Jurkat, Clone E6-1 (cell line): ENCODE results near the gene EFCAB14.
A peak's percentile ranks its signal among the peaks of the same experiment; 100 is the strongest.
"Not testable (repeated sequence)": the region's sequence is repeated elsewhere in the genome, so short reads cannot be mapped to it uniquely, and the experiment has no call there.

Experiments used
- DNase-seq: peaks from one replicate; pipeline ENCODE4 v3.0.0-alpha.2; 2011; ENCODE audit warnings: low read depth, low spot score
- H3K4me3 ChIP-seq: 2 replicates; pipeline ENCODE4 v1.5.1; 2011; ENCODE audit warnings: mild to moderate bottlenecking, low read length, control low read depth, moderate library complexity

Gene EFCAB14

DNA sequence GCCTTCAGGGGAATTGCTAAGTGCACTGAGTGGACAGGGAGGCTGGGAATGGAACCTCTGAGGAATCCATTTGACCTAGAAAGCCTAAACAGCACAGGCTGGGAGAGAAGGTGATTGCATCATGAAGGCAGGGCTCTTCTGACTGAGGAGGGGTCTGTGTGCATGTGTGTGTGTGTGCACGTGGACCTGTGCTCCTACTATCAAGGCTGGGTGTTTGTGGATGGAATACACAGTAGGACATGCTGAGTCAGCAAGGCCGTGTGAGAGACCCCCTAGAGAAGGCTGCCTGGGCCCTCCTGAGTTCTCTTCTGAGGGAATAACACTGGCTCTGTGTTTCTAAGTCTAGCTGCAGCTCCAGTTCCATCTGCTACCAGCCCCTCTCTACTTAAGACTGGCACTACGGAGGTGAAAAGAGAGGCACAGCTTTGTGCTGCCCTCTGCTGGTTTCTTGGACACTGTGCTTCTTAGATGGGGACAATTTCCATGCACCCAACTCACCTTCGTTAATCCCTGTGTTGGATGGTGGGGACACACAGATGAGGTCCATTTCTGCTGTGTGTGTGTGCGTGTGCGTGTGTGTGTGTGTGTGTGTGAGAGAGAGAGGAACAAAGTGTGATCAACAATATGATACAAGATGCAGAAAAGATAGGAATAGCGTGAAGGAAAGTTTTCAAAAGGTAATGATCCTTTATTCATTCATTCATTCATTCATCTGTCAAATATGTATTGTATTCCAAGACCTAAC is 6.2 kb upstream of the EFCAB14 start:
- peak; percentile 93 for DNase-seq
- no peak overlapping the region for H3K4me3 ChIP-seq

GRCh38 chr1:46723901-46724300 is 5.0 kb upstream of the EFCAB14 start:
- H3K4me3 ChIP-seq, result no peak overlapping the region
- DNase-seq, result no peak

GRCh38 chr1:46721686-46722205 is 2.8 kb upstream of the EFCAB14 start:
- no peak for DNase-seq

GRCh38 chr1:46721204-46721603 is 2.3 kb upstream of the EFCAB14 start:
- no peak for DNase-seq
- no peak overlapping the region for H3K4me3 ChIP-seq

More at GRCh38 chr1:46721686-46722205, 2.8 kb upstream of the EFCAB14 start:
- H3K4me3 ChIP-seq, result no peak overlapping the region

- not testable (repeated sequence) for DNase-seq, H3K4me3 ChIP-seq
Observed at GRCh38 chr1:46720319-46720718, 1.4 kb upstream of the EFCAB14 start.

DNA sequence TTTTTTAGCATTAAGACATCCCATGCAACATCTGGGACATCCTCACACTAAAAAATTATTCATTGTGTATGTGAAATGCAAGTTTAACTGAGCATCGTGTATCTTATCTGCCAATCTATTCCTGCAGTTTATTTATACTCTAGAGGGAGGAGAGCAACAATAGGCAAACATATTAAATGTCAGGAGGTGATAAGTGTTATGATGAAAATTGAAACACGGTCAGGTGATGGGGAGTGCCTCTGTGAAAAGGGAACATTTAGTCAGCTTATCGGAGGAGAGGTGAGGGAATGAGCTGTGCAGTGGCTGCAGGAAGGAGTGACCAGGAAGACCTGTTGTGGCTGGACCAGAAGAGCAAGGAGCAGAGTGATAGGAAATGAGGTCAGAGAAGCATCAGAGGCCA is 775 bp upstream of the EFCAB14 start:
- no peak for DNase-seq

GRCh38 chr1:46718340-46718726 is 581 bp downstream of the EFCAB14 start:
- no peak for DNase-seq
- H3K4me3 ChIP-seq, result peak overlapping the region; percentile 75

More for the DNA sequence above, 775 bp upstream of the EFCAB14 start:
- H3K4me3 ChIP-seq, result peak overlapping the region; percentile 75

DNA sequence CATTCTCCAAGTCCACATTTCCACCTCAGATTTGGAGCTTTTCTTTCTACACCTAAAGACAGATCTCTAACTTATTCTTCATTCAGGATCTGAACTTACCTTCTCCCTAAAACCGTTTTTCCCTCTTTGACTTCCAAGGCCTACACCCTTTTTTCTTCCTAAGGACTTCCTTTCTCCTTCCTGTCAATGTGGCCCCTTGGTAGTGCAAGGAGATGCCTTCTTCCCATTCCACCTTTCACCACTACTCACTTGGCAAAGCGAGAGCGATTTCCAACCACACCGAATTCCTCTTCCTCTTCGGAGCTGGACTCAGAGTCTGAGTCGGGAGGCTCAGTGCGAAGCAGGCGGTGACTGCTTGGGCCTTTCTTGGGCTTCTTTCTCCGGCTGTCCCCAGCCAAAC is 1.3 kb downstream of the EFCAB14 start:
- no peak for DNase-seq
- H3K4me3 ChIP-seq, result peak overlapping the region; percentile 75

DNA sequence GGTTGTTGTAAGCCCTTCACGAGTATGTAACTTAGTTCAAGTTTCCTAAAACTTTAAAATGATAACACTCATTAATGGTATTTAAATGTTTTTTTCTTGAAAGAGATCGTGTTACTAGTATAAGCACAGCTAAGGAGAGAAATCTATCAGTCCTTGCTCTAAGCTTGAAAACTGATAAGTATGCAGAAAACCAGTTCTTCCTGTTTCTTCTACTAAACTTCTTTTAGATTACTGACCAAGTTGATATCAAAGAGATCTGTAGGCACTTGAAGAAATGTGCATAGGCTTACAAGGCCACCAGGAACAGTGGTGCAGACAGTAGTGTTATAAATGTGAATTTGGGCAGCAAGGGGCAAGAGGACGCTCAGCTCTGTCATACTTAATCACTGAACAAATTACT is 3.9 kb downstream of the EFCAB14 start:
- no peak for DNase-seq
- H3K4me3 ChIP-seq, result no peak overlapping the region

- no peak for DNase-seq
- no peak overlapping the region for H3K4me3 ChIP-seq
Observed at GRCh38 chr1:46708121-46708520, 10.8 kb downstream of the EFCAB14 start.

- H3K4me3 ChIP-seq, result no peak overlapping the region
- no peak for DNase-seq
Observed at GRCh38 chr1:46705408-46705807, 13.5 kb downstream of the EFCAB14 start.

DNA sequence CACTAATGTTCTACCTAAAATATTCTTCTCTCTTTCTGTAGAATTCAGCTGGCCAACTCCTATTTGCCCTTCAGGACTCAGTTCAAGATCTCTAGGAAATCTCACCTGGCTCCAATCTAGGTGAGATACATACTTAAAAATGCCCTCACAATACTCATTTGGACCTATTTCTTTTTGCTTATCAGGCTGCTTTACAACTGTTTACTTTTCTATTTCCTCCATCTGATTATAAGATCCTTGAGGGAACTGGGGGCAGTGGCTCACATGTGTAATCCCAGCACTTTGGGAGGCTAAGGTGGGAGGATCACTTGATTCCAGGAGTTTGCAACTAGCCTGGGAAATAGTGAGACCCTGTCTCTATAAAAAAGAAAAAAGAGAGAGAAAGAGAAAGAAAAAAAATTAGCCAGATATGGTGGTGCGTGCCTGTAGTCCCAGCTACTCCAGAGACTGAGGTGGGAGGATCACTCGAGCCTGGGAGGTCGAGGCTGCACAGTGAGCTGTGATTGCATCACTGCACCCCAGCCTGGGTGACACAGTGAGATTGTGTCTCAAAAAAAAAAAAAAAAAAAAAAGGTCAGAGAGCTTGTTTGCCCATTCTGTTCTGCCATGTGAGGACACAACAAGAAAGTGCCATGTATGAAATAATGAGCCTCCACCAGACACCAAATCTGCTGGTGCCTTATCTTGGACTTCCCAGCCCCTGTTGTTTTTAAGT is 14.8 kb downstream of the EFCAB14 start:
- no peak overlapping the region for H3K4me3 ChIP-seq
- DNase-seq, result no peak

DNA sequence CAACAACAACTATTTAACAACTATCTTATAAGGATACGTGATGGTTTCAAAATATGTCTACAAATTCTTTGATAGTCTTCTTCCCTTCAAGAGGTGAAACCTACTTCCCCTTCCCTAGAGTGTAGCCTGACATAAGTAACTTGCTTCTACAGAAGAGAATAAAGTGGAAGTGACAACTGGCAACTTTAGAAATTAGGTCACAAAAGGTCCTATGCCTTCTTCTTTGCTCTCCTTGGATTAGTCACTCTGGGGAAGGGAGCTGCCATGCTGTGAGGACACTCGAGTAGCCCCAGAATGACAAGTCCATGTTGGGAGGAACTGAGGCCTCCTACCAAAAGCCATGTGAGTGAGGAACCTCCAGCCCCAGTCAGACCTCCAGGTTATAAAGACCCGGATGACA is 19.2 kb downstream of the EFCAB14 start:
- no peak for DNase-seq
- no peak overlapping the region for H3K4me3 ChIP-seq

DNA sequence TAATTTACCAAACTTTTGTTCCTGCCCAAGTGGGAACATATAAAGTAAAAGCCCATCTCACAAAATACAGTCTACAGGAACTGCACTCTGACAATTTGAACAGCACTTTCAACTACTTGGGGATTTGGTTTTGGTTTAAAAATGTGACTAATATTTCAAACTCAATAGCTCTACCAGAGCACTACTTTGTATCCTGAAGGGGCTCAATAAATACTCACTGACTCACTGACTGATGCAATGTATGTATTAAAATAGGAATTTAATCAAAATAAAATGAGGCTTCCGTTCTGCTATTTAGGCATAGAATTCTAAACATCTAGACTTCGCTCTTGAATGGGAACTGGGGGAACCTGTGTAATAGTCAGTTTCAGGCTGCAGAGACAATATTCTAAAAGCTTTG is 21.9 kb downstream of the EFCAB14 start:
- no peak overlapping the region for H3K4me3 ChIP-seq

DNA sequence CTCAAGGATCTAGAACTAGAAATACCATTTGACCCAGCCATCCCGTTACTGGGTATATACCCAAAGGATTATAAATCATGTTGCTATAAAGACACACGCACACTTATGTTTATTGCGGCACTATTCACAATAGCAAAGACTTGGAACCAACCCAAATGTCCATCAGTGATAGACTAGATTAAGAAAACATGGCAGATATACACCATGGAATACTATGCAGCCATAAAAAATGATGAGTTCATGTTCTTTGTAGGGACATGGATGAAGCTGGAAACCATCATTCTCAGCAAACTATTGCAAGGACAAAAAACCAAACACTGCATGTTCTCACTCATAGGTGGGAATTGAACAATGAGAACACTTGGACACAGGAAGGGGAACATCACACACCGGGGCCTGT is 24.2 kb downstream of the EFCAB14 start:
- H3K4me3 ChIP-seq, DNase-seq: not testable (repeated sequence)

More for the DNA sequence above, 21.9 kb downstream of the EFCAB14 start:
- DNase-seq, result no peak

- peak; percentile 62 for DNase-seq
- H3K4me3 ChIP-seq, result no peak overlapping the region
Observed at GRCh38 chr1:46692811-46693770, 25.8 kb downstream of the EFCAB14 start.

GRCh38 chr1:46691997-46692790 is 26.7 kb downstream of the EFCAB14 start:
- H3K4me3 ChIP-seq, result no peak overlapping the region
- no peak for DNase-seq

- no peak overlapping the region for H3K4me3 ChIP-seq
- peak; percentile 64 for DNase-seq
Observed at GRCh38 chr1:46690931-46691421, 27.9 kb downstream of the EFCAB14 start.
